MM.1S (cell line): ENCODE results near the gene NRAP.

Experiments
- CTCF ChIP-seq: fragments of 300-600 bp; sonication (generic); IDR thresholded peaks from 2 replicates; pipeline ENCODE4 v1.5.1; 2016; ENCODE audit warnings: antibody characterized with exemption, low read length, mixed read lengths
- EZH2 ChIP-seq: fragments of 300-600 bp; sonication (generic); optimal IDR thresholded peaks from 2 replicates; pipeline ENCODE3; 2017; ENCODE audit warnings: low read depth, mild to moderate bottlenecking, antibody characterized with exemption, low read length, mixed read lengths
- EZH2phosphoT487 ChIP-seq: fragments of 300-600 bp; sonication (generic); IDR thresholded peaks from 2 replicates; pipeline ENCODE4 v1.6.1; 2018; ENCODE audit warnings: antibody characterized with exemption, low read length

- no peak for TF ChIP-seq CTCF
- no peak for TF ChIP-seq EZH2phosphoT487
- TF ChIP-seq EZH2, result no peak
Observed at GRCh38 chr10:113612154-113612553, 51.7 kb downstream of the NRAP start.
